ENCODE results near the gene IGSF11.

- TF ChIP-seq, protein P1, sequence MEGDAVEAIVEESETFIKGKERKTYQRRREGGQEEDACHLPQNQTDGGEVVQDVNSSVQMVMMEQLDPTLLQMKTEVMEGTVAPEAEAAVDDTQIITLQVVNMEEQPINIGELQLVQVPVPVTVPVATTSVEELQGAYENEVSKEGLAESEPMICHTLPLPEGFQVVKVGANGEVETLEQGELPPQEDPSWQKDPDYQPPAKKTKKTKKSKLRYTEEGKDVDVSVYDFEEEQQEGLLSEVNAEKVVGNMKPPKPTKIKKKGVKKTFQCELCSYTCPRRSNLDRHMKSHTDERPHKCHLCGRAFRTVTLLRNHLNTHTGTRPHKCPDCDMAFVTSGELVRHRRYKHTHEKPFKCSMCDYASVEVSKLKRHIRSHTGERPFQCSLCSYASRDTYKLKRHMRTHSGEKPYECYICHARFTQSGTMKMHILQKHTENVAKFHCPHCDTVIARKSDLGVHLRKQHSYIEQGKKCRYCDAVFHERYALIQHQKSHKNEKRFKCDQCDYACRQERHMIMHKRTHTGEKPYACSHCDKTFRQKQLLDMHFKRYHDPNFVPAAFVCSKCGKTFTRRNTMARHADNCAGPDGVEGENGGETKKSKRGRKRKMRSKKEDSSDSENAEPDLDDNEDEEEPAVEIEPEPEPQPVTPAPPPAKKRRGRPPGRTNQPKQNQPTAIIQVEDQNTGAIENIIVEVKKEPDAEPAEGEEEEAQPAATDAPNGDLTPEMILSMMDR (conservative IDR thresholded peaks at IDR 0.05) = no peak
- no peak for TF ChIP-seq EZH2 (IDR thresholded peaks at IDR 0.05; ENCODE audit: low read depth)
Measured at GRCh38 chr3:118945834-118946233, 88.8 kb downstream of the IGSF11 start.

Measured in PC-9 (cell line).